BLaER1 treated with 17β-estradiol and CSF1 and Interleukin-3, amounts not matched to agents 10 nM and 100 nM (cell line): ENCODE results near the gene DEFB112.

Experiments used
- H3K27ac ChIP-seq, 11 experiments: shearing (Covaris generic); formaldehyde crosslinking; 2 replicates each; pipeline ENCODE4 v1.8.1; 2022
- H3K27me3 ChIP-seq, 11 experiments: shearing (Covaris generic); formaldehyde crosslinking; 2 replicates each; pipeline ENCODE4 v1.8.1; 2022
- H3K36me3 ChIP-seq, 11 experiments: shearing (Covaris generic); formaldehyde crosslinking; 2 replicates each; pipeline ENCODE4 v1.8.1; 2022
- H3K4me1 ChIP-seq, 10 experiments: shearing (Covaris generic); formaldehyde crosslinking; 2 replicates each; pipeline ENCODE4 v1.8.1; 2022
- H3K4me2 ChIP-seq, 11 experiments: shearing (Covaris generic); formaldehyde crosslinking; 2 replicates each; pipeline ENCODE4 v1.8.1; 2022
- H3K4me3 ChIP-seq, 10 experiments: shearing (Covaris generic); formaldehyde crosslinking; 2 replicates each; pipeline ENCODE4 v1.8.1; 2022
- H3K9ac ChIP-seq, 11 experiments: shearing (Covaris generic); formaldehyde crosslinking; 2 replicates each; pipeline ENCODE4 v1.8.1; 2022
- H3K9me3 ChIP-seq, 11 experiments: shearing (Covaris generic); formaldehyde crosslinking; replicated peaks in 1 of 11; 2 replicates each; pipeline ENCODE4 v1.8.1; 2022
- H4K20me1 ChIP-seq, 11 experiments: shearing (Covaris generic); formaldehyde crosslinking; 2 replicates each; pipeline ENCODE4 v1.8.1; 2022
- Cebpa-rat ChIP-seq, 11 experiments: shearing (Covaris generic); IDR thresholded peaks; 2 replicates each; pipeline ENCODE4 v1.8.1; 2022

DEFB112 gene, protein sequence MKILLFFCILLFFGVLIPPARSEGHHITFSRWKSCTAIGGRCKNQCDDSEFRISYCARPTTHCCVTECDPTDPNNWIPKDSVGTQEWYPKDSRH

GRCh38 chr6:50049829-50050228 lies at the start of gene DEFB112:
DEFB112 (minus strand) TSS chr6:50049929; CDS start chr6:50049869, 60 bp downstream.
- no peak within 1 kb of the TSS for H3K9ac ChIP-seq
- H3K27ac ChIP-seq, result no peak within 1 kb of the TSS
- H3K36me3 ChIP-seq, result no peaks in the 10 kb centered on the region
- H3K4me1 ChIP-seq, result peaks cover 0 to 2% (median 0%) of the 10 kb centered on the region in 10 experiments; a peak in 2 of 20 replicates
- no peak within 1 kb of the TSS for H3K4me2 ChIP-seq
- H3K9me3 ChIP-seq, result no peaks in the 10 kb centered on the region
- no peak within 1 kb of the TSS for H3K4me3 ChIP-seq
- TF ChIP-seq Cebpa-rat (IDR thresholded peaks at IDR 0.05), result no peak
- no peaks in the 10 kb centered on the region for H4K20me1 ChIP-seq
- no peaks in the 10 kb centered on the region for H3K27me3 ChIP-seq

DNA sequence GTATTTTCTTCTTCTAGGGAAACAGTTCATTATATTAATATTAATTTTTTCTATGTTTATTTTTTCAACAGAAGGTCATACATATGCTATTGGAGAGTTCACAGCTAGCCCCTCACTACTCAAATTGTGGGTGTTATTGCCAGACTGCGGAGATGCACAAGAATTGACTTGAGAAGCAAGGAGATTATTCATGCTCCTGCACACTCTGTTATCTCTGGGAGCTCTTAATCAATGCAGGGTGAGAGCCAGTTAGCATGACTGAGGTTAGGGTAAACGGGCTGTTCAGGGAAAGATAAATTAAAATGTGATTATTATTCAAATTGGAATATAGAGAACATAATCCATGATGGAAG lies 48.9 kb upstream of the DEFB112 start:
- no peak overlapping the region; a peak in 1 of 22 replicates for H3K27ac ChIP-seq
- H3K4me2 ChIP-seq, result no peak overlapping the region
- no peaks in the 10 kb centered on the region for H3K27me3 ChIP-seq
- H3K4me3 ChIP-seq, result no peak overlapping the region
- H3K4me1 ChIP-seq, result peaks cover 0 to 8% (median 0%) of the 10 kb centered on the region in 10 experiments; a peak in 5 of 20 replicates
- no peaks in the 10 kb centered on the region for H3K36me3 ChIP-seq
- TF ChIP-seq Cebpa-rat (IDR thresholded peaks at IDR 0.05), result no peak
- H3K9ac ChIP-seq, result no peak overlapping the region
- no peaks in the 10 kb centered on the region for H4K20me1 ChIP-seq
- H3K9me3 ChIP-seq, result no peaks in the 10 kb centered on the region

DNA sequence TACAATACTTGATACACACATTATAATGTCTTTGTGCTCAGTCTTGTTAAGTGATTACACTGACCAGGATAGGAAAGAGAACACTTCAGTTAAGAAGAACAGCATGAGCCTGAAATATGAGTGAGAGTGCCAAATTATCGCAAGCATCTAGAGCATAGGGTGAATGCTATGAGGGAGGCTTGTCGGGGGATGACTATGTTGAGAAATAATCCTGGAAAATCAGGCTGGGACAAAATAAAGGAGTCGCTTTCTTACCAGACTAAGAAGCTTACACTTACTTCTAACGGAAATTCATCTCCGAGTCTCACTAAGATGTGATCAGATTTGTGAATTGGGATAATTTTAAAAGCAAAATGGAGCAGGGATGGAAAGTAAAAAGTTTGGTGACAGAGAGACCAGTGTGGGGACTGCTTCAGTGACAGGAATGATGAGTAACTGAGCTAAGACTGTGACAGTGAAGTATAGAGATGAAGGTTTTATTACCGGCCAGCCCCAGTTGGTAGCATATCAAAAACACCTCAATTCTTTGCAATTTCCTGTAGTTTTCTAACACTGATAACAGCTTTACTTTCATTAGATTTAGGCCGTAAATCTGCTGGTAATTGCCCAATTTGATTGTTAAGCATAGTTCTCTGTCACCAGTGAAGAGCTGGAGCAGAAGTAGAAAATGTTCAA lies 48.4 kb upstream of the DEFB112 start:
- Histone ChIP-seq H3K36me3 (no peaks in the 10 kb centered on the region), H3K4me3 (no peak overlapping the region), H3K27ac (no peak overlapping the region), H3K4me1 (peaks cover 0 to 8% (median 0%) of the 10 kb centered on the region in 10 experiments; a peak in 5 of 20 replicates), H3K9ac (no peak overlapping the region), H3K9me3 (no peaks in the 10 kb centered on the region), H3K27me3 (no peaks in the 10 kb centered on the region), H4K20me1 (no peaks in the 10 kb centered on the region), H3K4me2 (no peak overlapping the region)
- TF ChIP-seq Cebpa-rat (IDR thresholded peaks at IDR 0.05), result no peak

DNA sequence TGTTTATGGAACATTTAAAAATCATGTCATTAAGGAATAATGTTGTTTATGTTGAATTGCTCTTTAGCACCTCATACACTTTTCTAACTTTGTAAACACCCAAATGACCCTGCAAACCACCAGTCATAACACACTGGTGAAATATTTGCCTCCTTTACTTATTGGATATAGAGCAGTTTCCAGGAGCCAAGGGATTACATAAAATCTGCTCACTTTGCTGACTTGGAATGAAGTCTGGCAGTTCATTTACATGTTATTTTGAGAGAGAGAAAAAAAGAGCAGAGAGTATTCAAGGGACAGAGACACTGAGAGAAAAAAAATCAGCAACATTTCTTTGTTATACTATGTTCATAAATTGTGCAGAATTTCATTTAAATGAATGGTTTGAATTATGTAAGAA lies 46.6 kb upstream of the DEFB112 start:
- no peak overlapping the region for H3K4me3 ChIP-seq
- H3K9ac ChIP-seq, result no peak overlapping the region
- H3K27me3 ChIP-seq, result no peaks in the 10 kb centered on the region
- no peaks in the 10 kb centered on the region for H4K20me1 ChIP-seq
- no peaks in the 10 kb centered on the region for H3K9me3 ChIP-seq
- H3K4me1 ChIP-seq, result peaks cover 0 to 11% (median 0%) of the 10 kb centered on the region in 10 experiments; a peak in 5 of 20 replicates
- TF ChIP-seq Cebpa-rat (IDR thresholded peaks at IDR 0.05), result no peak
- H3K4me2 ChIP-seq, result no peak overlapping the region
- H3K36me3 ChIP-seq, result no peaks in the 10 kb centered on the region
- H3K27ac ChIP-seq, result no peak overlapping the region

DNA sequence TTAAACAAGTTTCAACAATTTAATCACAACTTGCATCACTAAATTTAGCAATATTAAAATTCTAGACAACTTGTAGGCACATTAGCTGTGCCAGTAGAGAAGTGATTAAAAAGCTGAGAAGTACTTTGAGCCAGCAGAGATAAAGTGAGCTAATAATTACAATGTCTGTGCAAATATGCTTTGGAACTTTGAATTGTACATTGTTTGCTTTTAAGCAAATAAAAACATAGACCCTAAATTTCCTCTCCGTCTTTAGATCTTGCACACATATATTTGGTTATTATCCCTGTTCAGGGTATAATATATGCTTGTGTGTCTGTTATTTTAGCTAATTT lies 44.2 kb upstream of the DEFB112 start:
- Histone ChIP-seq H3K4me2 (no peak overlapping the region), H3K27me3 (no peaks in the 10 kb centered on the region), H3K4me1 (peaks cover 0 to 13% (median 0%) of the 10 kb centered on the region in 10 experiments; a peak in 5 of 20 replicates), H3K9ac (no peak overlapping the region), H3K27ac (no peak overlapping the region), H4K20me1 (no peaks in the 10 kb centered on the region), H3K9me3 (no peaks in the 10 kb centered on the region), H3K4me3 (no peak overlapping the region), H3K36me3 (no peaks in the 10 kb centered on the region)
- TF ChIP-seq Cebpa-rat (IDR thresholded peaks at IDR 0.05), result no peak

- Histone ChIP-seq H3K9me3 (no peaks in the 10 kb centered on the region), H3K27ac (no peak overlapping the region), H3K27me3 (no peaks in the 10 kb centered on the region), H3K4me3 (no peak overlapping the region), H3K4me1 (peaks cover 0 to 13% (median 0%) of the 10 kb centered on the region in 10 experiments; a peak in 5 of 20 replicates), H3K36me3 (no peaks in the 10 kb centered on the region), H3K4me2 (no peak overlapping the region), H4K20me1 (no peaks in the 10 kb centered on the region), H3K9ac (no peak overlapping the region)
- TF ChIP-seq Cebpa-rat (IDR thresholded peaks at IDR 0.05), result no peak
These were observed 43.6 kb upstream of the DEFB112 start for GRCh38 chr6:50093116-50093937.

- Histone ChIP-seq H3K9me3 (no peaks in the 10 kb centered on the region), H3K36me3 (no peaks in the 10 kb centered on the region), H4K20me1 (no peaks in the 10 kb centered on the region), H3K9ac (no peak overlapping the region), H3K27ac (no peak overlapping the region), H3K4me1 (peaks cover 0 to 13% (median 0%) of the 10 kb centered on the region in 10 experiments; a peak in 5 of 20 replicates), H3K27me3 (no peaks in the 10 kb centered on the region), H3K4me3 (no peak overlapping the region), H3K4me2 (no peak overlapping the region)
- no peak for TF ChIP-seq Cebpa-rat (IDR thresholded peaks at IDR 0.05)
These were observed 41.9 kb upstream of the DEFB112 start for GRCh38 chr6:50091641-50092040.

DNA sequence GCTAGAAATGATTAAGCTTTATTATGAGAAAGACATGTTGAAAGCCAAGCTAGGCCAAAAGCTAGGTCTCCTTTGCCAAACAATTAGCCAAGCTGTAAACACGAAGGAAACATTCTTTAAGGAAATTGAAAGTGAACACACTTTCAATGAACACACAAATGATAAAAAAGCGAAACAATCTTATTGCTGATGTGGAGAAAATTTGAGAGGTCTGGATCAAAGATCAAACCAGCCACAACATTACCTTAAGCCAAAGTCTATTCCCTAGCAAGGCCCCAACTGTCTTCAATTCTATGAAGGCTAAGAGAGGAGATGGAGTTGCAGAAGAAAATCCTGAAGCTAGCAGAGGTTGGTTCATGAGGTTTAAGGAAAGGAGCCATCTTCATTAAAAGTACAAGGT lies 40.2 kb upstream of the DEFB112 start:
- H3K36me3 ChIP-seq, result no peaks in the 10 kb centered on the region
- H3K4me3 ChIP-seq, result no peak overlapping the region
- H4K20me1 ChIP-seq, result no peaks in the 10 kb centered on the region
- H3K27ac ChIP-seq, result no peak overlapping the region
- peaks cover 0 to 6% (median 0%) of the 10 kb centered on the region in 10 experiments; a peak in 1 of 20 replicates for H3K4me1 ChIP-seq
- H3K9ac ChIP-seq, result no peak overlapping the region
- no peak overlapping the region for H3K4me2 ChIP-seq
- no peaks in the 10 kb centered on the region for H3K9me3 ChIP-seq
- H3K27me3 ChIP-seq, result no peaks in the 10 kb centered on the region
- TF ChIP-seq Cebpa-rat (IDR thresholded peaks at IDR 0.05), result no peak

- no peaks in the 10 kb centered on the region for H3K9me3 ChIP-seq
- no peak overlapping the region for H3K9ac ChIP-seq
- H3K4me3 ChIP-seq, result no peak overlapping the region
- no peaks in the 10 kb centered on the region for H3K27me3 ChIP-seq
- H3K4me1 ChIP-seq, result peaks cover 0 to 6% (median 0%) of the 10 kb centered on the region in 10 experiments; a peak in 1 of 20 replicates
- TF ChIP-seq Cebpa-rat (IDR thresholded peaks at IDR 0.05), result no peak
- H3K4me2 ChIP-seq, result no peak overlapping the region
- H3K36me3 ChIP-seq, result no peaks in the 10 kb centered on the region
- no peaks in the 10 kb centered on the region for H4K20me1 ChIP-seq
- no peak overlapping the region for H3K27ac ChIP-seq
These were observed 37.7 kb upstream of the DEFB112 start for GRCh38 chr6:50087231-50087954.
